ENCODE measurements around the gene CGA. TPM values are rescaled to one million over a fixed set of nuclear protein-coding genes. Genes with fewer than 3 reads are reported as not detected.

The CGA gene
- total RNA-seq, 4 donors from 2014 or later = not detected

DNA sequence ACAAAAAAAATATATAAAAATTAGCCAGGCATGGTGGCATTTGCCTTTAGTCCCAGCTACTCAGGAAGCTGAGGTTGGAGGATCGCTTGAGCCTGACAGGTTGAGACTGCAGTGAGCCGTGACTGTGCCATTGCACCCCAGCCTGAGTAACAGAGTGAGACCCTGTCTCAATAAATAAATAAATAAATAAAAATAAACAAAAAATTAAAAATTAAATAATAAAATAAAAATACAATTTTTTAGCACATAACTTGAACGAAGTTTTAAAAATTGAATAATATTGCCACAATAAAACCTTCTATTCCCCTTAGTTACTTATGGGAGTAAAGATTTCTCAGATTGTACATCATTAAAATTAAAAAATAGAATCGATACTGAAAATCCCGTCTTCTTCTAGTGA, 29.2 kb upstream of the CGA start:
- H3K27ac ChIP-seq = no peak overlapping the region
- WGBS, 2 donors = 94 to 95% methylated on average over 5 of the region's 5 CpGs
- no peak for TF ChIP-seq CTCF (IDR thresholded peaks at IDR 0.05)
- no peak for TF ChIP-seq POLR2A (IDR thresholded peaks at IDR 0.05)
- no peak for TF ChIP-seq EP300 (IDR thresholded peaks at IDR 0.05)
- H3K27me3 ChIP-seq = peaks cover 0 to 16% of the 10 kb centered on the region in 2 donors
- H3K4me1 ChIP-seq = no peaks in the 10 kb centered on the region
- DNase-seq (ENCODE audit: low spot score in 2 of 2) = no peak
- H3K9me3 ChIP-seq = peaks cover 0 to 6% (median 0%) of the 10 kb centered on the region in 4 donors
- no peak overlapping the region for H3K4me3 ChIP-seq
- H3K36me3 ChIP-seq = no peaks in the 10 kb centered on the region

DNA sequence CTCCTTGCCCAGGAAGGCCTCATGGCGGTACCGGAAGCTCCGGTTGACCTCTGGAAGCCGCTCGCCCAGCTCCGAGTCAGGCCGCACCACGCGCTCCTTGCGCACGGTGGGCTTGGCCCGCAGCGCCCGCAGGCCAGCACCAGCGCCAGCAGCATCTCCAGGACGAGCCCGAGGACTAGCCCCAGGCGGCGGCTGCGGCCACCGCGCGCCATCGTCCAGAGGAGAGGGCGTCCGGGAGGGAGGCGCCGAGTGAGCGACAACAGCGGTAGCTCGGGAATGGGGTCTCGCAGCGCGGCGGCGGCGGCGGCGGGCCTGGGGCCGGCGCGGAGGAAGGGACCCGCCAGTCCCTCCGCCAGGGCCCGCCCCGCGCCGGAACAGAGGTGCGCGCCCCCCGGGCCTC, 27.6 kb upstream of the CGA start:
- whole genome bisulfite sequencing, 2 donors = 46 to 59% methylated on average over 17 to 35 of the region's 51 CpGs
- TF ChIP-seq CTCF (IDR thresholded peaks at IDR 0.05) = no peak
- no peak for TF ChIP-seq POLR2A (IDR thresholded peaks at IDR 0.05)
- TF ChIP-seq EP300 (IDR thresholded peaks at IDR 0.05) = no peak
- no peak overlapping the region for H3K27ac ChIP-seq
- H3K4me3 ChIP-seq = no peak overlapping the region
- H3K4me1 ChIP-seq = no peaks in the 10 kb centered on the region
- peaks cover 0 to 16% of the 10 kb centered on the region in 2 donors for H3K27me3 ChIP-seq
- no peak for DNase-seq (ENCODE audit: low spot score in 2 of 2)
- H3K36me3 ChIP-seq = no peaks in the 10 kb centered on the region
- peaks cover 0 to 6% (median 0%) of the 10 kb centered on the region in 4 donors for H3K9me3 ChIP-seq

GRCh38 chr6:87118054-87118453, 23.1 kb upstream of the CGA start:
- WGBS, 2 donors = 77 to 82% methylated on average over 4 of the region's 4 CpGs
- no peak overlapping the region for H3K27ac ChIP-seq
- no peak overlapping the region for H3K4me3 ChIP-seq
- peaks cover 0 to 6% (median 0%) of the 10 kb centered on the region in 4 donors for H3K9me3 ChIP-seq
- no peaks in the 10 kb centered on the region for H3K4me1 ChIP-seq
- peaks cover 0 to 12% of the 10 kb centered on the region in 2 donors for H3K27me3 ChIP-seq
- TF ChIP-seq POLR2A (IDR thresholded peaks at IDR 0.05) = no peak
- TF ChIP-seq EP300 (IDR thresholded peaks at IDR 0.05) = no peak
- no peak for TF ChIP-seq CTCF (IDR thresholded peaks at IDR 0.05)
- no peaks in the 10 kb centered on the region for H3K36me3 ChIP-seq
- DNase-seq (ENCODE audit: low spot score in 2 of 2) = no peak

- Histone ChIP-seq H3K27me3 (peaks cover 0 to 3% of the 10 kb centered on the region in 2 donors), H3K4me1 (no peaks in the 10 kb centered on the region), H3K27ac (no peak overlapping the region), H3K4me3 (no peak overlapping the region), H3K9me3 (no peaks in the 10 kb centered on the region), H3K36me3 (no peaks in the 10 kb centered on the region)
- no peak for DNase-seq (ENCODE audit: low spot score in 2 of 2)
- 83 to 89% methylated on average over 2 of the region's 2 CpGs for WGBS, 2 donors
- TF ChIP-seq CTCF (IDR thresholded peaks at IDR 0.05) = no peak
- no peak for TF ChIP-seq EP300 (IDR thresholded peaks at IDR 0.05)
- no peak for TF ChIP-seq POLR2A (IDR thresholded peaks at IDR 0.05)
These were observed 22.0 kb upstream of the CGA start for GRCh38 chr6:87116922-87117321.

DNA sequence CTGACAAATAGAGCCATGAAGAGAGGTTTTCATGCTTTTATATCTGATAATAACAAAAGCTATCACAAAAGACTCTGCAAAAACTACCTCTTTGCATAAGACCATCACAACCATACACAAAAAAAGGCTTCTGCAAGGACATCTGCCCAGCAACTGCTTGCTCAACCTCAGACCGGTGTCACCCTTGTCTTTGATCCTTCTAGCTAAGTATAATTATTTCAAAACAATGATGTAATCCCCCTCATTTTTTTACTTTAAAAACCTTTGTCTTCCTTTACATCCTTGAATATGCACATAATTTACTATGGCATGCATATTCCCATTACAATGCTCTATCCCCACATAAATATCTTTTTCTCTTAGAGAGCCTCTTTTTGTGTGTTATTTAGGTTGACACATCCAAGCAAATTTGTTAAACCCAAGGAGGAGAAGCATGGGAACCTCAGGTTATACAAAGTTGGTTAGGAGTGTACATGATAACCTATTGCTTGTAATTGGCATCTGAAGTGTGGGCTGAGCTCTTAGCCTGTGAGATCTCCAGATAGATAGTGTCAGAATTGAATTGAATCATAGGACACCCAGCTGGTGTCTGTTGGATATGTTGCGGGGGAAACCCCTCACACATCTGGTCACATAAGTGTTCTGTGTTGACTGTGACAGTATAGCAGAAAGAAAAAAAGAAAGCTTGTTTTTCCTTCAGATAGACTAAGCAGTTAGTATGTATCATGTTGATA, 20.7 kb upstream of the CGA start:
- H3K4me3 ChIP-seq = no peak overlapping the region
- DNase-seq (ENCODE audit: low spot score in 2 of 2) = no peak
- H3K36me3 ChIP-seq = no peaks in the 10 kb centered on the region
- no peaks in the 10 kb centered on the region for H3K4me1 ChIP-seq
- no peaks in the 10 kb centered on the region for H3K27me3 ChIP-seq
- no peak overlapping the region for H3K27ac ChIP-seq
- TF ChIP-seq POLR2A (IDR thresholded peaks at IDR 0.05) = no peak
- TF ChIP-seq CTCF (IDR thresholded peaks at IDR 0.05) = no peak
- TF ChIP-seq EP300 (IDR thresholded peaks at IDR 0.05) = no peak
- H3K9me3 ChIP-seq = no peaks in the 10 kb centered on the region
- 74 to 76% methylated on average over 2 of the region's 2 CpGs for WGBS, 2 donors
